22Rv1 (cell line): ENCODE data around the gene TMEM217.
"Not testable (repeated sequence)": the region's sequence is repeated elsewhere in the genome, so short reads cannot be mapped to it uniquely, and the experiment has no call there.

Source experiments
- H3K27ac ChIP-seq: fragments of 450-650 bp; 2 replicates; pipeline ENCODE4 v1.5.1; 2017
- ZFX ChIP-seq: fragments of 450-650 bp; IDR thresholded peaks from 2 replicates; pipeline ENCODE4 v1.6.1; 2017; ENCODE audit warnings: antibody characterized with exemption, borderline replicate concordance
- TF ChIP-seq, protein P1 (sequence below): fragments of 450-650 bp; IDR thresholded peaks from 2 replicates; pipeline ENCODE4 v1.5.1; 2017; ENCODE audit warnings: mild to moderate bottlenecking

Gene TMEM217

DNA sequence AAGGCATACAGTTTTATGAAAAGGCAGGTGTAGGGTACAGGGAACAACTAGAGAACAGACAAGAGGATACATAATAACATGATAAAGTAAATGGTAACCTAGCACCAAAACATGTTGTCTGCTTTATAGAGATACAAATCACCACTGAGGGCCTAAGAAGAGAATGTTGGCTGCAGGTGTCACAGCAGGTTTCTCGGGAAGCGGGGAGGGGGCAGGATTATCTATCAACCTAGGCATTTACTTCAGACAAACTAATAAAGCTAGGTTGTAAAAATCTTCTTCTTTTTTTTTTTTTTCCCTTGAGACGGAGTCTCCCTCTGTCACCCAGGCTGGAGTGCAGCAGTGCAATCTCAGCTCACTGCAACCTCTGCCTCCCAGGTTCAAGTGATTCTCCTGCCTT lies 65.3 kb downstream of the TMEM217 start:
- no peak for TF ChIP-seq ZFX
- TF ChIP-seq, protein P1, sequence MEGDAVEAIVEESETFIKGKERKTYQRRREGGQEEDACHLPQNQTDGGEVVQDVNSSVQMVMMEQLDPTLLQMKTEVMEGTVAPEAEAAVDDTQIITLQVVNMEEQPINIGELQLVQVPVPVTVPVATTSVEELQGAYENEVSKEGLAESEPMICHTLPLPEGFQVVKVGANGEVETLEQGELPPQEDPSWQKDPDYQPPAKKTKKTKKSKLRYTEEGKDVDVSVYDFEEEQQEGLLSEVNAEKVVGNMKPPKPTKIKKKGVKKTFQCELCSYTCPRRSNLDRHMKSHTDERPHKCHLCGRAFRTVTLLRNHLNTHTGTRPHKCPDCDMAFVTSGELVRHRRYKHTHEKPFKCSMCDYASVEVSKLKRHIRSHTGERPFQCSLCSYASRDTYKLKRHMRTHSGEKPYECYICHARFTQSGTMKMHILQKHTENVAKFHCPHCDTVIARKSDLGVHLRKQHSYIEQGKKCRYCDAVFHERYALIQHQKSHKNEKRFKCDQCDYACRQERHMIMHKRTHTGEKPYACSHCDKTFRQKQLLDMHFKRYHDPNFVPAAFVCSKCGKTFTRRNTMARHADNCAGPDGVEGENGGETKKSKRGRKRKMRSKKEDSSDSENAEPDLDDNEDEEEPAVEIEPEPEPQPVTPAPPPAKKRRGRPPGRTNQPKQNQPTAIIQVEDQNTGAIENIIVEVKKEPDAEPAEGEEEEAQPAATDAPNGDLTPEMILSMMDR: no peak
- H3K27ac ChIP-seq: no peak overlapping the region

DNA sequence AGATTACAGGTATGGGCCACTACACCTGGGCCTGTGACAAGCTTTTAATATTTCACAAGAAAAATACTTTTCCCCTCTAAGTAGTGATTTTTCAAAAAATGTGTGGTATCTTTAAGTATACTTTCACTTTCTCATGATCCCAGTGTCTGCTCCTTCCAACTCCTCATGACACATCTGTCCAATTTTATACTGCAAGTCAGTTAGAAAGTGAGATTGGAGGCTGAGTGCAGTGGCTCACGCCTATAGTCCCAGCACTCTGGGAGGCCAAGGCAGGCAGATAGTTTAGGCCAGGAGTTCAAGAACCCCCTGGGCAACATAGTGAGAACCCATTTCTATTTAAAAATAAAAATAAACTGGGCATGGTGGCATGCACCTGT lies 67.8 kb downstream of the TMEM217 start:
- H3K27ac ChIP-seq: no peak overlapping the region
- no peak for TF ChIP-seq ZFX
- TF ChIP-seq, protein P1: no peak

DNA sequence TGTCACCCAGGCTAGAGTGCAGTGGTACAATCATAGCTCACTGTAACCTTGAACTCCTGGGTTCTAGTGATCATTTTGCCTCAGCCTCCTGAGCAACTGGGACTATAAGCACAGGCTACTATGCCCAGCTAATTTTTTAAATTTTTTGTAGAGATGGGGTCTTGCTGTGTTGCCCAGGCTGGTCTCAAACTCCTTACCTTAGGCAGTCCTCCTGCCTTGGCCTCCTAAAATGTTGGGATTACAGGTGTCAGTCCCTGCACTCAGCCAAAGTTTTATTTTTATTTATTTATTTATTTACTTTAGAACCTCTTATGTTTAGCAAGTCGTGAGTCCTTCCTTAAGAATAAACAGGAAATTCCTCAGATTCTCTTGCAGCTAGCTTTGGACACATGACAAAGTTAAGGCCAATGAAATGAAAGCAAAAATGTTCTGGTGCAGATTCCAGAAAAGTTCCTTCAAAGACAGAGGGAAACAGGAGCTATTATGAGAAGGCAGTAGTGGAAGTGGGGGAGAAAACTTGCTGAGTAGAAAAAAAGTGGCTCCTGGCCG lies 68.9 kb downstream of the TMEM217 start:
- TF ChIP-seq, protein P1: no peak
- no peak for TF ChIP-seq ZFX
- no peak overlapping the region for H3K27ac ChIP-seq

DNA sequence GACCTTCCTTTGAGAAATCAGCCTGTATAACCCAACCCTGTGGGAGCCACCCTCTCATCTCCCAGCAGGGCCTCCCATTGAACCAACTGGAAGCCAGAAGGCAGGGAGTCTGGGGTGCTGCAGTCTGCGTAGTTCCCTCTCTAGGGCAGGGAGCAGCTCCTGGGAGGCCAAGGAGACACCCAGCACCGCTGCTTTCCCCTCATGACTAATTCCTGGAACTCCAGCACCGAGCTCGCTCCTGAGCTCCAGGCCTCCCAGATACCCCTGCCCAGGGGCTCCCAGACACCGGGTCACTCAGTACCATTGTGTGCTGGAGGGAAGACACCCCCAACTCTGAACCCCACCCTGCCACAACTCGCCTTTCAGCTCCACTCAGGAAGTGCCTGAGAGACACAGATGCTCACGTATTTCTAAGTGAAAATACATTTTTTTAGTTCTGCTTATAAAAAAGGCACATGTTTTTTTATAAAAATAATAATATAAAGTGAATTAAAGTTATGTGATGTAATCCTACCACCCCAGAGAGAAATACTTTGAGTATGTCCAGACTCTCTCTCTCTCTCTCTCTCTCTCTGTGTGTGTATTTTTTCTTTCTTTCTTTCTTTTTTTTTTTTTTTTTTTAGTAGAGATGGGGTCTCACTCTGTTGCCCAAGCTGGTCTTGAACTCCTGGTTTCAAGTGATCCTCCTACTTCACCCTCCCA lies 70.5 kb downstream of the TMEM217 start:
- H3K27ac ChIP-seq: no peak overlapping the region
- TF ChIP-seq ZFX: no peak
- TF ChIP-seq, protein P1: no peak

DNA sequence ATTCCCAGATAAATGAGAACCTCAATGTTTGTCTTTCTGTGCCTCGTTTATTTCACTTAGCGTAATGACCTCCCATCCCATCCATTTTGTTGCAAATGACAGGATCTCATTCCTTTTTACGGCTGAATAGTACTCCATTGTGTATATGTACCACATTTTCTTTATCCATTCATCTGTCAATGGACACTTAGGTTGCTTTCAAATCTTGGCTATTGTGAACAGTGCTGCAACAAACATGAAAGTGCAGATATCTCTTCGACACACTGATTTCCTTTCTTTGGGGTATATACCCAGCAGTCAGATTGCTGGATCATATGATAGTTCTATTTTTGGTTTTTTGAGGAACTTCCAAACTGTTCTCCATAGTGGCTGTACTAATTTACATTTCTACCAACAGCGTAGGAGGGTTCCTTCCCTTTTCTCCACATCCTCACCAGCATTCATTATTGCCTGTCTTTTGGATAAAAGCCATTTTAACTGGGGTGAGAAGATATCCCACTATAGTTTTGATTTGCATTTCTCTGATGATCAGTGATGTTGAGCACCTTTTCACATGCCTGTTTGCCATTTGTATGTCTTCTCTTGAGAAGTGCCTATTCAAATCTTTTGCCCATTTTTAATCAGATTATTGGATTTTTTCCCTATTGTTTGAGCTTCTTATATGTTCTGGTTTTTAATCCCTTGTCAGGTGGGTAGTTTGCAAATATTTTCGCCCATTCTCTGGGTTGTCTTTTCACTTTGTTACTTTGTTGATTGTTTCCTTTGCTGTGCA lies 71.8 kb downstream of the TMEM217 start:
- H3K27ac ChIP-seq: not testable (repeated sequence)

DNA sequence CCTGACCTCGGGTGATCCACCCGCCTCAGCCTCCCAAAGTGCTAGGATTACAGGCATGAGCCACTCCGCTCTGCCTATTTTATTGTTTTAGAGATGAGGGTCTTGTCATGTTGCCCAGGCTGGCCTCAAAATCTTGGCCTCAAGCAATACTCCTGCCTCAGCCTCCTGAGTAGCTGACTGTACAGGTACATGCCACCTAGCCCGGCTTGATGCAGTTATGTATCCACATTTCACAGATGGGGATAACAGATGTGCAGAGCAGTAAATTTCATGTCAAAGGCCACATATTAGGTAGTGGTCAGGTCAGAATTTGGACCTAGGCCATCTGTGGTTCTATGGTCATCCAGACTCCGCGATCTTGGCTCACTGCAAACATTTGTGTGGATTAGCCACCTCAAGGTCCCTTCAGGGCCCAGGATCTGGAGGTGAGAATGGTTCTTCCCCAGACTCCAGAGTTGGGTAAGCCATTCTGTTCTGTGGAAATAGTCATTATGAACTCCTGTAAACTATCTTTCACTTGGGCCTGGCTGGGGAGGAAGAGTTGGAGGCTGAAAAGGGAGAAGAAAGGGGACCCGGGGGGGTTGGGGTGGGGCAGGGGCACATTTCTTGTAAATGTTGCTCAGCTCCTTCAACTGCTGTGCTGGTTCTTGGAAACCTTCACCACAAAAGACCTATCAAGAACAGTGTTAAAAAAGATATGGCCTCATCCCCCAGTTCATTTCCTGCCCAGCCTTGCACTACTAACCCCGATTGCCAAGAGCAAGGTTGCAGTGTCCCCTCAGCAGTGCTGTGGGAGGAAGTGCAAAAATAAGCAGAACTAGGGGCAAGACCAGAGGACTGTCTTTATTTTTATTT lies 75.0 kb downstream of the TMEM217 start:
- no peak for TF ChIP-seq ZFX
- TF ChIP-seq, protein P1: no peak
- no peak overlapping the region for H3K27ac ChIP-seq

DNA sequence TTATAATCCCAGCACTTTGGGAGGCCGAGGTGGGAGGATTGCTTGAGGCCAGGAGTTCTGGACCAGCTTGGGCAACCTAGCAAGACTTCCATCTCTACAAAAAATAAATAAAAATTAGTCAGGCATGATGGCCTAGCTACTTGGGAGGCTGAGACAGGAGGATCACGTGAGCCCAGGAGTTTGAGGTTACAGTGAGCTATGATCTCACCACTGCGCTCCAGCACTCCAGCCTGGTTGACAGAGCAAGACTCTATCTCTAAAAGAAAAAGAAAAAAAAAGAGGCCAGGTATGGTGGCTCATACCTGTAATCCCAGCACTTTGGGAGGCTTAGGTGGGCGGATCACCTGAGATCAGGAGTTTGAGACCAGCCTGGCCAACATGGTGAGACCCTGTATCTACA lies 77.3 kb downstream of the TMEM217 start:
- H3K27ac ChIP-seq: not testable (repeated sequence)

DNA sequence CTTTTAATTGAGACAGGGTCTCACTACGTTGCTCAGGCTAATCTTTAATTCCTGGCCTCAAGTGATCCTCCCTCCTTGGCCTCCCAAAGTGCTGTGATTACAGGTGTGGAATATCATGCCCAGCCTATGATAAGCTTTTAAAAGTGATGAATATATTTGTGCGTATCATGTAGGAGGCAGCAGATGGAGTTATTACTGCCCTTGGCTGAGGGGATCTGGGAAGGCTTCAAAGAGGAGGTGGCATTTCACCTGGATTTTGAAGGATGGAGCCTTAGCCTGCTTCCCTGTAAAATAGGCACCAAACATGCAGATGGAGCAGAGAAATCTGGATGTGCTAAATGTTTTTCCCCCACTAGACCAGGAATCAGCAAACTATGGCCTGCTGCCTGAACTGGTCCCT lies 77.9 kb downstream of the TMEM217 start:
- TF ChIP-seq, protein P1: no peak
- no peak for TF ChIP-seq ZFX
- H3K27ac ChIP-seq: no peak overlapping the region
